H1 (cell line): ENCODE results near the gene GPR34. TPM values are rescaled to one million over a fixed set of nuclear protein-coding genes. Genes with fewer than 3 reads are reported as not detected.
A peak's percentile ranks its signal among the peaks of the same experiment; 100 is the strongest.

Experiments
- CTCF ChIA-PET: fragments of 300-600 bp; sonication (Branson Sonifier 250); formaldehyde crosslinking; loops from one replicate; lab custom pipeline; 2021; ENCODE audit not compliant: partially characterized antibody; lab: Charles Lee
- POLR2A ChIA-PET: fragments of 300-600 bp; sonication (Branson Sonifier 250); formaldehyde crosslinking; loops from one replicate; lab custom pipeline; 2021; ENCODE audit warnings: inconsistent platforms; ENCODE audit not compliant: partially characterized antibody; lab: Charles Lee
- DNase-seq, 2 experiments: peaks; one replicate each; pipeline versions ENCODE4 v3.0.0 to v3.0.0-alpha.2; 2010 to 2022; ENCODE audit warnings: low spot score in 2 of 2, low read depth in 1 of 2, mixed read lengths in 1 of 2
- FAIRE-seq: peaks from 2 replicates; lab custom pipeline; 2011; peaks lifted over from hg19 to GRCh38; lab: Jason Lieb, UNC
- H2AFZ ChIP-seq: 2 replicates; pipeline ENCODE4 v1.8.1; 2012; ENCODE audit warnings: low read length, inconsistent platforms
- H2AK5ac ChIP-seq: 2 replicates; pipeline ENCODE4 v1.6.1; 2013; ENCODE audit warnings: low read depth, low read length
- H2BK120ac ChIP-seq: replicated peaks from 2 replicates; pipeline ENCODE3; 2013; ENCODE audit warnings: low read depth, low read length, inconsistent platforms
- H2BK12ac ChIP-seq: 2 replicates; pipeline ENCODE4 v1.6.1; 2013; ENCODE audit warnings: low read depth, low read length
- H2BK15ac ChIP-seq: 2 replicates; pipeline ENCODE4 v1.6.1; 2013; ENCODE audit warnings: low read length
- H2BK20ac ChIP-seq: 2 replicates; pipeline ENCODE4 v1.6.1; 2013; ENCODE audit warnings: low read length
- H2BK5ac ChIP-seq: 2 replicates; pipeline ENCODE4 v1.6.1; 2013; ENCODE audit warnings: low read depth, low read length
- H3K14ac ChIP-seq: 2 replicates; pipeline ENCODE4 v1.6.1; 2013; ENCODE audit warnings: inconsistent platforms; ENCODE audit not compliant: insufficient read length
- H3K18ac ChIP-seq: 2 replicates; pipeline ENCODE4 v1.6.1; 2013; ENCODE audit warnings: low read length; ENCODE audit errors: extremely low read depth
- H3K23ac ChIP-seq: 2 replicates; pipeline ENCODE4 v1.6.1; 2013; ENCODE audit warnings: inconsistent platforms; ENCODE audit not compliant: insufficient read length
- H3K23me2 ChIP-seq: 2 replicates; pipeline ENCODE4 v1.6.1; 2013; ENCODE audit warnings: low read depth, low read length
- H3K27ac ChIP-seq: 2 replicates; pipeline ENCODE4 v1.6.1; 2011; ENCODE audit warnings: low read depth, low read length, inconsistent platforms
- H3K27me3 ChIP-seq, 4 experiments: replicated peaks in 1 of 4; 1 replicate in 1 of 4; 2 replicates in 3 of 4; pipeline versions ENCODE4 v1.6.1 to v1.8.1; 2011 to 2013; ENCODE audit warnings: low read length in 3 of 4, mild to moderate bottlenecking in 3 of 4, inconsistent platforms in 2 of 4, mixed read lengths in 2 of 4, moderate library complexity in 1 of 4; ENCODE audit not compliant: control insufficient read depth in 3 of 4, insufficient read depth in 3 of 4; ENCODE audit errors: extremely low read depth in 1 of 4
- H3K36me3 ChIP-seq, 4 experiments: 2 replicates each; pipeline versions ENCODE4 v1.6.1 to v1.8.1; 2011 to 2013; ENCODE audit warnings: mild to moderate bottlenecking in 4 of 4, low read length in 3 of 4, moderate library complexity in 2 of 4, control low read depth in 1 of 4, inconsistent platforms in 1 of 4; ENCODE audit not compliant: insufficient read depth in 4 of 4, control insufficient read depth in 2 of 4
- H3K4ac ChIP-seq: replicated peaks from 2 replicates; pipeline ENCODE3; 2013; ENCODE audit warnings: low read length, low read depth, mixed read lengths, inconsistent platforms; ENCODE audit not compliant: insufficient read length
- H3K4me1 ChIP-seq, 4 experiments: replicated peaks in 1 of 4; 1 replicate in 1 of 4; 2 replicates in 3 of 4; pipeline versions ENCODE4 v1.6.1 to v1.8.1; 2011 to 2013; ENCODE audit warnings: low read length in 3 of 4, inconsistent platforms in 2 of 4, mixed read lengths in 1 of 4; ENCODE audit not compliant: insufficient read depth in 4 of 4, control insufficient read depth in 3 of 4
- H3K4me2 ChIP-seq, 2 experiments: 2 replicates each; pipeline versions ENCODE4 v1.6.1 to v1.8.1; 2011 to 2013; ENCODE audit warnings: low read depth in 2 of 2, low read length in 2 of 2, control low read depth in 1 of 2, inconsistent platforms in 1 of 2, mild to moderate bottlenecking in 1 of 2; ENCODE audit not compliant: insufficient read depth in 1 of 2
- H3K4me3 ChIP-seq, 4 experiments: fragments of 200-600, 300-600 bp in 1 of 4; sonication (generic), shearing (Covaris generic), sonication (Bioruptor Twin) in 1 of 4; 2 replicates each; pipeline versions ENCODE4 v1.5.1 to v1.8.1; 2011 to 2016; ENCODE audit warnings: low read length in 4 of 4, low read depth in 3 of 4, control low read depth in 2 of 4, inconsistent platforms in 2 of 4, mild to moderate bottlenecking in 2 of 4, mixed read lengths in 1 of 4, moderate library complexity in 1 of 4; ENCODE audit not compliant: insufficient read depth in 2 of 4; ENCODE audit errors: extremely low read depth in 1 of 4
- H3K56ac ChIP-seq: replicated peaks from 2 replicates; pipeline ENCODE3; 2013; ENCODE audit warnings: low read depth, mild to moderate bottlenecking, mixed read lengths, low read length, inconsistent platforms; ENCODE audit not compliant: insufficient read length
- H3K79me1 ChIP-seq: 2 replicates; pipeline ENCODE4 v1.6.1; 2013; ENCODE audit warnings: low read depth, low read length, control low read depth
- H3K79me2 ChIP-seq, 2 experiments: 2 replicates each; pipeline versions ENCODE4 v1.6.1 to v1.8.1; 2012 to 2013; ENCODE audit warnings: low read length in 2 of 2, mild to moderate bottlenecking in 2 of 2, inconsistent platforms in 1 of 2; ENCODE audit not compliant: insufficient read depth in 2 of 2, control insufficient read depth in 1 of 2
- H3K9ac ChIP-seq, 4 experiments: replicated peaks in 1 of 4; 1 replicate in 1 of 4; 2 replicates in 3 of 4; pipeline versions ENCODE4 v1.6.1 to v1.8.1; 2011 to 2013; ENCODE audit warnings: low read depth in 3 of 4, low read length in 3 of 4, control low read depth in 2 of 4, mild to moderate bottlenecking in 2 of 4, moderate library complexity in 2 of 4, inconsistent platforms in 1 of 4; ENCODE audit errors: extremely low read depth in 1 of 4
- H3K9me3 ChIP-seq, 2 experiments: 2 replicates each; pipeline versions ENCODE4 v1.6.1 to v1.8.1; 2012 to 2013; ENCODE audit warnings: mild to moderate bottlenecking in 2 of 2, moderate library complexity in 2 of 2, control low read depth in 1 of 2, inconsistent platforms in 1 of 2, low read depth in 1 of 2, low read length in 1 of 2, mixed read lengths in 1 of 2; ENCODE audit not compliant: insufficient read depth in 2 of 2
- H4K20me1 ChIP-seq, 2 experiments: replicated peaks in 1 of 2; 2 replicates each; pipeline versions ENCODE3 to v1.8.1; 2011 to 2013; ENCODE audit warnings: inconsistent platforms in 2 of 2, low read length in 2 of 2, mild to moderate bottlenecking in 1 of 2; ENCODE audit not compliant: insufficient read depth in 2 of 2, control insufficient read depth in 1 of 2
- H4K5ac ChIP-seq: 2 replicates; pipeline ENCODE4 v1.6.1; 2013; ENCODE audit warnings: low read length, low read depth, mixed read lengths, inconsistent platforms; ENCODE audit not compliant: insufficient read length
- H4K8ac ChIP-seq: 2 replicates; pipeline ENCODE4 v1.8.0; 2013; ENCODE audit warnings: mild to moderate bottlenecking, moderate library complexity, low read length, inconsistent platforms; ENCODE audit not compliant: insufficient read depth; ENCODE audit errors: extremely low read depth
- H4K91ac ChIP-seq: replicated peaks from 2 replicates; pipeline ENCODE3; 2013; ENCODE audit warnings: low read length, mixed read lengths, inconsistent platforms; ENCODE audit not compliant: insufficient read length
- ATF3 ChIP-seq: IDR thresholded peaks from 2 replicates; pipeline ENCODE4 v1.6.1; 2011; ENCODE audit warnings: low read depth, mild to moderate bottlenecking, low read length; ENCODE audit not compliant: insufficient read depth
- BACH1 ChIP-seq: IDR thresholded peaks from 2 replicates; pipeline ENCODE4 v1.6.1; 2012; ENCODE audit warnings: low read length, improper control_type of control experiment
- CHD1 ChIP-seq: IDR thresholded peaks from 2 replicates; pipeline ENCODE4 v1.6.1; 2012; ENCODE audit warnings: low read depth, low read length, improper control_type of control experiment
- EP300 ChIP-seq, 2 experiments: IDR thresholded peaks; 1 replicate in 1 of 2; 2 replicates in 1 of 2; pipeline ENCODE4 v1.6.1; 2011 to 2012; ENCODE audit warnings: low read depth in 2 of 2, low read length in 2 of 2, mild to moderate bottlenecking in 2 of 2, borderline replicate concordance in 1 of 2, inconsistent platforms in 1 of 2, moderate library complexity in 1 of 2
- KDM1A ChIP-seq: fragments of 200-600, 300-600 bp; sonication (generic); IDR thresholded peaks from 2 replicates; pipeline ENCODE4 v1.7.1; 2016; ENCODE audit warnings: mild to moderate bottlenecking, low read length, borderline replicate concordance
- KDM4A ChIP-seq: IDR thresholded peaks from one replicate; pipeline ENCODE4 v1.7.1; 2012; ENCODE audit warnings: low read depth, mild to moderate bottlenecking, moderate library complexity, low read length, inconsistent platforms; ENCODE audit not compliant: severe bottlenecking
- MAX ChIP-seq: IDR thresholded peaks from 2 replicates; pipeline ENCODE4 v1.6.1; 2012; ENCODE audit warnings: inconsistent platforms
- RBBP5 ChIP-seq: IDR thresholded peaks from 2 replicates; pipeline ENCODE4 v1.7.1; 2012; ENCODE audit warnings: low read depth, mild to moderate bottlenecking, inconsistent platforms, low read length, moderate library complexity, borderline replicate concordance
- RFX5 ChIP-seq: IDR thresholded peaks from 2 replicates; pipeline ENCODE4 v1.6.1; 2011; ENCODE audit warnings: low read depth, low read length, improper control_type of control experiment, borderline replicate concordance
- RXRA ChIP-seq: IDR thresholded peaks from 2 replicates; pipeline ENCODE4 v1.6.1; 2011; ENCODE audit warnings: low read depth, mild to moderate bottlenecking, low read length, moderate library complexity; ENCODE audit not compliant: insufficient read depth
- SIX5 ChIP-seq: IDR thresholded peaks from 2 replicates; pipeline ENCODE4 v1.6.1; 2011; ENCODE audit warnings: mild to moderate bottlenecking, low read depth, low read length
- SP4 ChIP-seq: IDR thresholded peaks from 2 replicates; pipeline ENCODE4 v1.6.1; 2012; ENCODE audit warnings: low read length, inconsistent platforms
- TAF7 ChIP-seq: optimal IDR thresholded peaks from 2 replicates; pipeline ENCODE3; 2011; ENCODE audit warnings: low read depth, mild to moderate bottlenecking, inconsistent platforms, low read length, moderate library complexity, borderline replicate concordance
- TEAD4 ChIP-seq: IDR thresholded peaks from 2 replicates; pipeline ENCODE4 v1.6.1; 2012; ENCODE audit warnings: low read depth, low read length, inconsistent platforms, mixed read lengths
- WGBS, 2 experiments: shearing (Covaris generic) in 1 of 2; methylation state at CpG; one replicate each; pipeline versions ENCODE4 v1.1.6 to v1.1.7; 2013 to 2015; ENCODE audit warnings: low lambda C conversion rate in 2 of 2, mixed read lengths in 2 of 2, inconsistent platforms in 1 of 2, low coverage in 1 of 2, missing lambda C conversion rate in 1 of 2; ENCODE audit not compliant: insufficient replicate concordance in 2 of 2, insufficient coverage in 1 of 2, insufficient read length in 1 of 2; ENCODE audit errors: extremely low coverage in 1 of 2, missing lambda C conversion rate in 1 of 2; 5-methylcytosine and 5-hydroxymethylcytosine counted together
- polyA plus RNA-seq, 7 experiments: library from polyadenylated mRNA; depleted of rRNA in 3 of 7; stranded (reverse) in 5 of 7; unstranded in 2 of 7; fragments of >200 nt in 5 of 7; fragments of 200-250 nt in 2 of 7; gene quantifications; 1 replicate in 5 of 7; 2 replicates in 1 of 7; 4 replicates in 1 of 7; pipeline versions ENCODE4 v1.2.1 to v1.2.3, GENCODE V29; 2011 to 2013; ENCODE audit warnings: missing spikeins in 2 of 7, mixed read lengths in 2 of 7
- total RNA-seq: library from RNA; stranded (reverse); fragmentation: NEBNext Ultra II Directional; extraction: Animal tissue kit (Norgen Biotek cat#: 25700); gene quantifications from 2 replicates; pipeline ENCODE4 v1.2.1, GENCODE V29; 2021

GPR34 gene
- total and polyA plus RNA-seq, 2 of the 8 experiments (the other 6 are each of a cell fraction or from before 2014, with no cell fraction given) = not detected

GRCh38 chrX:41655101-41655500 is 33.7 kb upstream of the GPR34 start:
- no peaks in the 10 kb centered on the region for H3K23me2 ChIP-seq
- ChIA-PET POLR2A (no interaction called here), CTCF (interaction anchor here (1.1 kb wide), 1 partner anchor 14 kb away, joined by 3 read pairs; no protein-coding TSS in a partner anchor)
- peaks cover 0 to 5% (median under 1%) of the 10 kb centered on the region in 4 experiments; a peak in 4 of 8 replicates for H3K36me3 ChIP-seq
- H2BK20ac ChIP-seq = no peak overlapping the region
- H2BK12ac ChIP-seq = no peak overlapping the region
- H2BK5ac ChIP-seq = no peak overlapping the region
- H3K14ac ChIP-seq = no peak overlapping the region
- H2BK120ac ChIP-seq = no peak overlapping the region
- WGBS, 2 experiments = 88% methylated on average over 4 of the region's 4 CpGs; no CpG with 5 or more reads in 1 of the 2 experiments
- H4K8ac ChIP-seq = no peak overlapping the region
- TF ChIP-seq RXRA (no peak), SIX5 (no peak), CHD1 (no peak), TAF7 (no peak), TEAD4 (no peak), SP4 (no peak), MAX (no peak), KDM4A (no peak), BACH1 (no peak), RBBP5 (no peak), RFX5 (no peak), KDM1A (no peak), EP300 (IDR thresholded peaks at IDR 0.05; ENCODE audit: borderline replicate concordance in 1 of 2, low read depth in 2 of 2, low read length in 2 of 2) (no peak), ATF3 (no peak)
- H3K9ac ChIP-seq = no peak overlapping the region
- no peak overlapping the region for H3K18ac ChIP-seq
- no peak overlapping the region for H2AFZ ChIP-seq
- DNase-seq = no peak
- H4K20me1 ChIP-seq = no peaks in the 10 kb centered on the region
- no peak overlapping the region for H3K4me2 ChIP-seq
- H4K91ac ChIP-seq = no peak overlapping the region
- H3K4me3 ChIP-seq = no peak overlapping the region
- no peak overlapping the region for H2AK5ac ChIP-seq
- no peak overlapping the region for H4K5ac ChIP-seq
- H2BK15ac ChIP-seq = no peak overlapping the region
- H3K27me3 ChIP-seq = no peaks in the 10 kb centered on the region
- no peak overlapping the region for H3K27ac ChIP-seq
- no peak overlapping the region for H3K4ac ChIP-seq
- peak; percentile 42 for FAIRE-seq
- H3K4me1 ChIP-seq = no peaks in the 10 kb centered on the region
- H3K9me3 ChIP-seq = no peaks in the 10 kb centered on the region
- no peak overlapping the region for H3K56ac ChIP-seq
- H3K23ac ChIP-seq = no peak overlapping the region
- no peaks in the 10 kb centered on the region for H3K79me1 ChIP-seq
- H3K79me2 ChIP-seq = no peaks in the 10 kb centered on the region
